NCI-H526 treated with DMSO at 0.1 percent for 48 hours (cell line): ENCODE data around the gene TPCN1.

Experiments used
- DNase-seq: peaks from one replicate; lab custom pipeline; 2025; lab: John Stamatoyannopoulos, UW

Gene TPCN1

GRCh38 chr12:113306382-113306781 is 85.1 kb downstream of the TPCN1 start:
- DNase-seq = no peak

DNA sequence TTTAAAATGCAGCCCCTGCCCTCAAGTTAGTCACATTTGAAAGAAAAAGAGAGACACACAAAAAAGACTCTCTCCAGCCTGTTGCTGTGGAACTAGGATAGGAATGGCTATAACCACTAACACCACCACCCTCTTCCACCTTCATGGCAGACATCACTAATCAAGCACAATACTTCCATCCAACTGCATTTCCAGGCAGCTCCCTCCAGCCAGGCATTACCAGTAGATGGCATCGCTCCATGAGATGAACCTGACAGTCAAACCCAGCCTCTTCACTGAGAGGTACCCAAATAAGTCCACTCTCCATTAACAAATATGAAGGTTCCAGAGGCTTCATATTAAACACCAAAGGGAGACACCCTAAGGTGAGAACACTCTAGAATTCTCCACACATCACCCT is 89.2 kb downstream of the TPCN1 start:
- DNase-seq = peak; percentile 1

DNA sequence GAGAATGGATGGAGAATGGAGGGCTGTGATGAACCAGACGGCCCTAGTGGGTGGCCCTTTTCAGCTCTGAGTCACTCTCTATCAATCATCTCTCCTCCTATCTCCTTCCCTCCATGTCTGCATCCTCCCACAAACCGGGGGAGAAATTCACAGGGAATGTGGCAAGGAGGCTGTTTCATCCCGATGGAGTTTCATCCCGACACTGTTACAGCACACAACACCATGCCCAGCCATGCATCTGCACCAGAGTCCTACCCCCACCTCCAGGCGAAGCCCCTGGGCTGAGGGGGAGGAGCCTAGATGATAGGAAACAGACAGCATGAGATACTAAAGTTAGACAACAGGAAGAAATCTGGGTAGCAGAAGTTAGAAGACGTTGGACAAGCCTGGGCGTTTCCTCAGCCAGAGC is 92.9 kb downstream of the TPCN1 start:
- DNase-seq = no peak

DNA sequence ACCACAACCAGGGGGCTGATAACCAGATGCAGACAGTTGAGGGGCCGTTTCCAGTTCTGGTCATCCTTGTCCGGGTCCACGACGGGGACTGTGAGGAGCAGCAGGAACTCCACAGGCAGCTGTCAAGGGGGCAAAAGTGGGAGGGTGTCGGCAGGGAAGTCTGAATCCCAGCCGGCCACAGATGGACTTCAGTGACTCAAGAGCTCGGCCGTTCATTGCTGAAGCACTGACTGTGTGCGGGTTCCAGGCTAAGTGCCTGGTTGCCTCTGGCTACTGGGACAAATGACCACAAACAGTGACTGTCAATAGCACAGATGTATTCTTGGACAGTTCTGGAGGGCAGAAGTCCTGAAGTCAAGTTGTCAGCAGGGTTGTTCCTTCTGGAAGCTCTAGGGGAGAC is 94.1 kb downstream of the TPCN1 start:
- no peak for DNase-seq

- DNase-seq = no peak
Measured at GRCh38 chr12:113316155-113316554, 94.9 kb downstream of the TPCN1 start.

GRCh38 chr12:113317122-113317521 is 95.9 kb downstream of the TPCN1 start:
- no peak for DNase-seq

GRCh38 chr12:113318046-113318656 is 96.9 kb downstream of the TPCN1 start:
- DNase-seq = no peak

DNA sequence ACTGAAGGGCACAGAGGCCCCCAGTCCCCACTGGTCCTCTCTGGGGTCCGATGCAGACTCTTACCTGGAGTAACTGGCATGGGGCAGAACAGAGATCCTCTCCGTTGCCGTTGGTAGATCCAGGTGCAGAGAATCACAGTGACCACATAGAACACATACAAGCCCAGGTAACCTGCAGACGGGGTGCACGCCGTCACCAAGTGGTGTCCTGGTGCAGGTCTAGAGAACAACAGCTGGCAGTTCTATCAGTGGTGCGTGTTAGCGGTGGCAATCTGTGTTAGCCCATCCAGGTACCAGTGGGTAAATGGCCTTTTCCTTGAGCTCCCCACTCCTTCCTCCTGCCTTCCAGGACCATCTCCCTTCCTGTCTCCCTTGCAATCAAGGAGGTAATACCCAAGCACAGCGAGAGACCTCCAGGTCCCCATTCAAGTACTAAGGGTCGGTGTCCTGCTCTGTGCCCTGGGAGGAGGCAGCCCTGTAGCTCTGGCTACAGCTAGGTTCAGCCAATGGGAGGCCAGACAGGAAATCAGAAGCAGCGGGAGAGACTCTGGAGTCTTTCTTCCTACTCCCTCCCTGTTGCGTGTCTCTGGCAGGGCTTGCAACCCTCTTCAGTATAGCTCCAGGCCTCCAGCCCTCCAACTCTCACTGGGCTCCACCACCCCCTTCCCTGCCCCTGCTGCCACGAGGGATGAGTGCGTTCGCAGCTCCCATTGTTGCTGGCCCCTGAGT is 97.8 kb downstream of the TPCN1 start:
- DNase-seq = no peak

DNA sequence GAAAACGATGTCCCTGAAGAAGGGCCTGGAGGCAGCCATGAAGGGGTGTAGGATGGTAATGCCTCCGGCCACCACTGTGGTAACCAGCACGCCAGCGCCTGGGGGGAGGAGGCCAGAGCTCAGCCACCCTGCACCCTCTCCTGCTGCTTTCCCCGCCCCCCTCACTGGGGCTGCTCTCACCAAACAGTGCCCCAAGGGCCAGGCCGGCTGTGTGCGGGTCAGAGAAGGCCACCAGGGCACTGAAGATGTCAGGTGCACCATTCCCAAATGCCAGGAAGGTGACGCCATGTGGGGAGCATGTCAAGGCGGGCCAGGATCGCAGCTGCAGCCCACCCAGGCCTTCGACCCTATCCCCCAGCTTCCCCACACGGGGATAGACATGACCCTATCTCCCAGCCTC is 99.1 kb downstream of the TPCN1 start:
- DNase-seq = no peak

- DNase-seq = no peak
Measured at GRCh38 chr12:113322343-113322742, 101.1 kb downstream of the TPCN1 start.

DNA sequence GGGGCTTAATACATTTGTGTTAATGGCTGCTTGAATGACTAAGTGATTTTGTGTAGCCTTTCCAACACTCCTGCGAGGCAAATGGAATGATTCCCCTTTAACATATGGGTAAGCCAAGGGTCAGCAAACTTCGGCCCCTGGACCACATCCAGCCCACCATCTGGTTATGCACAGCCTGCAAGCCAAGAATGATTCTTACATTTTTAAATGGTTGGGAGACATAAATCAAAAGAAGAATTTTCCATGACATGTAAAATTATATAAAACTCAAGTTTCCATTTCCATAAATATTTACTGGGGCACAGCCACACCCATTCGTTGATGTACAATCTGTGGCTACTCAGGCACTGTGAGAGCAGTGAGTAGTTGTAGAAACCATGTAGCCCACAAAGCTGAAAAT is 104.7 kb downstream of the TPCN1 start:
- DNase-seq = no peak

DNA sequence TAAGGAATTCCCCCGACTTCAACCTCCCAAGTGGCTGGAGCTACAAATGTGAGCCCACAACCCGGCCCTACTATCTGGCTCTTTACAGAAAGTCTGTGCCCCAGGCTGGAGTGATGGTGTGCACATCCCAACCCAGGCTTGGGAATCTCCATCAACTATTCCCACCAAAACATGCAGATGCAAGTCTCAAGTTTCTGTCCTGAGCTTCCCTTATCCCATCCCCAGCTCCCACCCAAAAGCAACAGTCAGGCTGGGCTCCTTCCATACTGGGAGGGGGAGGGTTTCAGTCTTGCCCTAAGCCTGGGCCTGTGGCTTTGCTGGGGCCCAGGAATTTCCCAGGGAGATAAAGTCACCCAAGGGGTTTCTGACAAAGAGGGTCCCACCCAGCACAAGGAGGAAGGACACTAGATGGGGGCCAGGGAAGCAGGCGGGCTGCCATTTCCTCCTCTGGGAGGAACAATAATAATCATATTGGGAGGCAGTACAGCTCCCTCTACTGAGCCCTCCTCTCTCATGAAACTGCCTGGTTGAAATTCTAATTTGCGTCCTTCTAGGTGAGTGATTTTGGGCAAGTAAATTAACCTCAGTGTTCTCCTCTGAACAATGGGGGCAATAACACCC is 105.6 kb downstream of the TPCN1 start:
- DNase-seq = no peak

DNA sequence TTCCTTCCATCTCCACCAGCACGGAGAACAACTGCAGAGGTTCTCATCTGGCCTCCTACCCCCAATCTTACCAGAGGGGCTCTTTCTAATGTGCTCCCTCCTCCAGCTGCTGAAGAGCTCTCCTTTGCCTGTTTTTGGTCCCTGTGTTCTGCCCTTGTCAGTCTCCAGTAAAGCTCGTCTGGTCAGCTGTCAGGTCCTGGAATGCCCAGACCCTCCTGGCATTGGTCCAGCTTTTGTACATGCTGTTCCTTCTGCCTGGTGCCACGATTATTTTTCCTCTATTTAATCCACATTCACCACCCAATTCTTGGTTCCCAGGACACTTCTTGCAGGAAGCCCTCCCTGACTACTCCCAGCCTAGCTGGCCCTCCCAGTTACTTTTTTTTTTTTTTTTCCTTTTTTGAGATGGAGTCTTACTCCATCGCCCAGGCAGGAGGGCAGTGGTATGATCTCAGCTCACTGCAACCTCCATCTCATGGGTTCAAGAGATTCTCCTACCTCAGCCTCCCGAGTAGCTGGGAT is 107.2 kb downstream of the TPCN1 start:
- no peak for DNase-seq

DNA sequence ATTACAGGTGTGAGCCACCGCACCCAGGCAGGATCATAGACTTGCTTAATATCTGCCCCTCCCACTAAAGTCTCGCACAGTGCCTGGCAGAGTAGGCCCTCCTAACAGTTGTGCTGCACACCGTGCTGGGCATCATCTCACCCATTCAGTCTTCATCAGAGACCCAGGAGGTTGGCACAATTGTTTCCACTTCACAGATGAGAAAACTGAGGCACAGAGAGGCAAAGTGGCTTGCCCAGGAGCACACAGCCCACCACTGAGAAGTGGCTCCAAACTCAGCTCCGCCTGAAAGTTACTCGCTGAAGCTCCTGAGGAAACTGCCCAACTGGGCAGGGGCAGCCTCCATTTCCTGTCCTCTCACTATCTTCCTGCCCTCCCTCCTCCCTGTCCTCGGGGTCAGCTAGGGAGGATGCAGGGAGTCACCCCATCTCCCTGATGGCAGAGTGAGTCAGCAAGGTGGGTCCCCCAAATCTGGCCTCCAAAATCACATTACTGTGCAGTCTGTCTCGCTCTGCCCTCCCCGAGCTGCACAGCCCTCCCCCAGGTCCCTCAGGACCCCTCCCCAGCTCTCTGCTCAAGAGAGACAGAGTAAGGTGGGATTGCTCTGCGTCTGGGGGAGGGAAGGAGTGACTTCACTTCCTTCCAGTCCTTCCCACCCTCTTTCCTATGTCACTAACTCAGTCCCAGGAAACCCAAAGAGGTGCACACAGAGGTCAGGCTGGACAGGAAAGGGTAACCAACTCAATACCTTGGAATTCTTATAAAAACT is 107.9 kb downstream of the TPCN1 start:
- no peak for DNase-seq

- DNase-seq = no peak
Measured at GRCh38 chr12:113329791-113330417, 108.6 kb downstream of the TPCN1 start.

GRCh38 chr12:113330505-113330904 is 109.2 kb downstream of the TPCN1 start:
- no peak for DNase-seq

DNA sequence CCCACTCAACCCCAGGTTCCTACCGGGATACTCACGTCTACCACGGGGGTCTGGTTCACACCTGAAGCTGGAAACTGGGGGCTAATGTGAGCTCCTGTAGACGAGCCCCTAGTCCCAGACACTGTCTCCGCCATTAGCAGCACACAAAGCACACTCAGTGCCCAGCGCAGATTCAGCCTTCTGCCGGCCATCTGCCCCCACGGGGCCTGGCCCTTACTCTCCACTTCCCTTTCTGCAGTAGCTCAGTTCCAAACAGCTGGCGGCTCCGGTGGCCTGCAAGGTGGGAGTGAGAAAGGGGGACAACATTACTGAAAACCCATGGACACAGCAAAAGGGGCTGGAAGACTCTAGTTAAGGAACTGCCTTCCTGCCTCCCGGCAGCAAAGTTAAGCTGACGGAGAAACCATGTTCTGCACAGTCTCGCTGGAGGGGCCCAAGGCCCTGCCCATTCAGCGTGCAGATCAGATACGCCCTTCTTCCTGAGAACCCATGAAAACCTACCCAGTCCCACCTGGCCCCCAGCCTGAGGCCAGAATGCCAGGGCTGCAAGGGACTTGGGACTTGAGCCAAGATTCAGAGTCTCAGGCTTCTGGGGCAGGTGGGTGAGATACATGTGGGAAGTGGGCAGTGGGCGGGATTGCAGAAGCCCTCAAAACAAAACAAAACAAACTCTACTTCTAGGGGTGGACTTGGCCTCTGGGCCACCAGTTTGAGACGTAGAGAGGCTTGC is 111.6 kb downstream of the TPCN1 start:
- no peak for DNase-seq

DNA sequence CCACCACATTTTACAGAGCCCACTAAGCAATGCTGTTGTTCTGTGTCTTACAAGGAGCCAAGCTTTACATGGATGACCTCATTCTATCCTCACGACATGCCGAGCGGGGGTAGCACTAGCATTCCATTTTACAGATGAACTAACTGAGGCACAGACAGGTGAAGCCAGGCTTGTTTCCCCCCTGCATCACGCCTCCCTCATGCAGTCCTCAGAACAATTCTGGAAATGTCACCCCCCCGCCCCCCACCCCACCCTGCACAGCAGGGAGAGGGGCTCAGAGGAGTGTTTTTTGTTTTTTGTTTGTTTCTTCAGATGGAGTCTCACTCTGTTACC is 112.1 kb downstream of the TPCN1 start:
- no peak for DNase-seq

DNA sequence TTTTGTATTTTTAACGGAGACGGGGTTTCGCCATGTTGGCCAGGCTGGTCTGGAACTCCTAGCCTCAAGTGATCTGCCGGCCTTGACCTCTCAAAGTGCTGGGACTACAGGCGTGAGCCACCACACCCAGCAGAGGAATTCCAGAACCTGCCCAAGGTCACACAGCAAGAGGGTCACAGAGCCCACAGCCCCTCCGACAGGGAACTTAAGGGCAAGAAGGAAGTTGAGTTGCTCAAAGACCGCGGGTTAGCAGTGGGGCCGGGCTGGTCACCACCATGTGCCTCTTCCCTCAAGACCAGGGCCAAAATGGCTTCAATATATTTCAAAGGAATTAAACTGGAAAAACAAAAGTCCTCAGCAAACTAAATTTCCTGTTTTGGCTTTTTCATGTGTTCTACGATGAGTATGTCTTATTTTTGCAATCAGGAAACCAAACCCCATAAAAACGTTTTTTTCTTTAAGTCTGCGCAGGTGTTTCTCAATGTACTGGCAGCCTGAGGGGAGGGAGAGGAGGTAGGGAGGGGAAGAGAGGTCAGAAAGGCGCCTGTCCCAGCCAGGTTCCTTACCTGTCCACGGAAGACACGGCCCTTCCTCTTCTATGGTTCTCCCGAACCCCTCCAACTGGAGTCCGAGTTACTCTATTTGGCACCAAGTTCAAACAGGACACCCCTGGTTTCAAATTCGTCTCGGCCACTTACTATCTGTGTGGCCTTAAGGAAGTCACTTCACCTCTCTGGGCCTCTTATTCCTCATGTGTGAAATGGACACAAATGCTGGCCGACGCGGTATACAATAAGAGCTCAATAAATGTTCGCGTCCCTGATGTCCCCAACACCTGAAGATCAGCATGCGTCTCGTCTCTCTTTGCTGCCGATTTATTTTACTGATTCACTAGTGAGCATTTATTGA is 112.9 kb downstream of the TPCN1 start:
- no peak for DNase-seq

DNA sequence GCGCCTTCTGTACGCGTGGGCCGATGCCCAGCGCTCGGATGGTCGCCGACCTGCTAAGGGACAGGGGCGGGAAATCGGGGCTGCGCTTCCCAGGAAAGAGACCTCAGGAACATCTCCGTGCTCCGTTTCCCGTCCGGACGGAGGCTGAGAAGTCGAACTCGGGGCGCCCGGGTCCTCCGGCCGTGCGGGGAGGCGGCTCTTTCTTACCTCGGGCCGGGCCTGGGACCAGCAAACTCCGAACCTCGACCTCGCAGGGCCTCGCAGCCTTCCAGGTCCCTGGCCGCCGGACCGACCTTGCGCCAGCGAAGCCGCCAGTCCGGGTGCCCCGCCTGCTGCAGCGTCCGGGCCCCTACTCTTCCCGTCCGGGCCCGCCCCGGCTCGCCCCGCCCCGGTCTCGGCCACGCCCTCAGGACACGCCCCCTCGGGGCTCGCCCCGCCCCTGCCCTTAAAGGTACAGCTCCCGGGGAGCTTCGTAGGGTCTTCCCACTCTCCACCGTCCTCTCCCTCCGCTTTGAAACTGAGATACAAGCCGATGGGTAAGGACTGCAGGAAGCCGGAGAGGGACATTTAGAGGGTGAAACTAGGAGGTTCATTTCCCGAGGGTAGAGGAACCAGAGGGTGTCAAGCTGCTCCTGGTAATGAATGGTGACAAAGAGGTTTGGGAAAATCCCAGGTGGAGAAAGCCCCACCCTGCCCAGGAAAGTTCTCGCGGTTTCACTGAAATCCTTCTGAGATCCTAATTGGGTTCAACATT is 113.7 kb downstream of the TPCN1 start, which contains the start of gene SLC8B1:
SLC8B1 (minus strand) TSS at position 324 of the 754 bp plus-strand sequence. CDS start 2,231 bp downstream, outside the sequence.
- peak; percentile 25 for DNase-seq
